ENCODE measurements around the gene MSANTD1.
"Not testable (repeated sequence)": the region's sequence is repeated elsewhere in the genome, so short reads cannot be mapped to it uniquely, and the experiment has no call there.

Gene MSANTD1

DNA sequence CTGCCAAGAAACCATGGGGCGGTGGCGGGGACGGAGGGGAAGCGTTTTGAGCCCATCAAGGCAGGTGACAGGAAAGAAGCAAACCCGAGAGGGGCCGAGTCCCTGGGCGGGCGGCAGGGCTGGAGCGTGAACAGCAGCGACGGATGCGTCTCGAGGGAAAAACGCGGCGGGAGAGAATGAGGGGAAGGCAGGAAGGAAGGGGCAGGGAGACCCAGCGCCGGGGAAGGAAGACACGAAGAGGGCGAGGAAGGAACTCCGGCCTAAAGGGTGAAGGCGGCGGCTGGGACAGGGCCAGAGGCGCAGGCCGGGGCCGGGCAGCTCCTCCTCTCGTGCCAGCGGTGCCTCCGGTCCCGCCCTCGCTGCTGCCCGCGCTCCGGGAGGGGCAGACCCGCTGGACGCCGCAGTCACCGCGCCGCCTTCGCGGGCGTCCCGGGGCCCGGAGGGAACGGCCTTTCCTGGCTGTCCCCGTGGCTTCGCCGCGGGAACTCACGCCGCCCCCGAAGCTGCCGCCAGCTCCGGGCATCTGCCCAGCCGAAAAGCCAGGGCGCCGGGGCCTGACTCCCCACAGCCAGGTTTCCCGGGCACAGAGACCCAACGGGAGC, 43.1 kb downstream of the MSANTD1 start:
- peak; percentile 63 for DNase-seq

GRCh38 chr4:3292571-3293400, 43.8 kb downstream of the MSANTD1 start, which contains the start of gene RGS12:
Gene RGS12 (plus strand): TSS chr4:3293021. CDS start chr4:3316171, 23,150 bp downstream.
- DNase-seq: peak; percentile 93

GRCh38 chr4:3293401-3294391, 44.7 kb downstream of the MSANTD1 start:
- peak; percentile 59 for DNase-seq

GRCh38 chr4:3294401-3295241, 45.7 kb downstream of the MSANTD1 start:
- DNase-seq: peak; percentile 50

GRCh38 chr4:3295837-3296624, 47.1 kb downstream of the MSANTD1 start:
- peak; percentile 41 for DNase-seq

- peak; percentile 47 for DNase-seq
Observed at GRCh38 chr4:3296651-3297050, 47.7 kb downstream of the MSANTD1 start.

GRCh38 chr4:3297066-3297859, 48.3 kb downstream of the MSANTD1 start:
- DNase-seq: peak; percentile 32

DNA sequence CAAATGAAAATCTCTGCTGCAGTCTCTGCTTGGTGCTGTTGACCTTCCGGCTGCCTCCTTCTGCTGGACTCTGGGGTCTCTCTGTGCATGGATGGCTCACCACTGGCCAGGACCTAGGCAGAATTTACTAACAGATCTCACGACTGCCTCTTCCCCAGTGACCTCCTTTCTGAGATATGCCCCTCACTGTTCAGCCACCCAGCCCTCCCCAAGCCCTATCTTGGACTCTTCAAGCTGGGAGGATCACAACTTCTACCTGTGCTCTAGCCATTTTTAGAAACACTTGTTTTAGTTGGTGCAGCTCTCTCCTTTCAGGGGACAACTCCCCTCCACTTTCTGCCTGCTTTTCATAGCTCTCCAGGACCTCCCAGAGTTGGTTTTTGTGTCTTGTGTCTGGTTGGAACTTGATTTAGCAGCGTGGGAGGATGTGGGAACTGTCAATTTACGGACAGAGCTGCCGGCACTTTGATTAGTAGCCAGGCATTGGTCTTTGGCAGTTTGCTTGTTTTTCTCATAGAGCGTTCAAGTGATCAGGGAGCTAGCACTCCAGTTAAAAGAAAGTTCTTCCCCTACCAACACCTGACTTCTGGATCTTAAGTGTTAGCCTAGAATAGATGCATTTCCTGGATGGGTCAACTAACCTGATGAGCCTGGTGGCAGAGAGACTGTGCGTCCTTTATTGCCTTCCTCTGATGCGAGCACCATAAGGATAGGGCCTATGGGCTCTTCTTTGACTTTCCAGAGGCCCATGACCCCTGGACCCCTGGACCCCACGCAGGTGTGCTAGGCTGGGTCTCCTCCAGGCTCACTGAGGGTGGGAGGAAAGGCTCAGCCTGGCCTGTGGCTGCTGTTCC, 50.4 kb downstream of the MSANTD1 start:
- peak; percentile 33 for DNase-seq

GRCh38 chr4:3299976-3300671, 51.2 kb downstream of the MSANTD1 start:
- peak; percentile 49 for DNase-seq

DNA sequence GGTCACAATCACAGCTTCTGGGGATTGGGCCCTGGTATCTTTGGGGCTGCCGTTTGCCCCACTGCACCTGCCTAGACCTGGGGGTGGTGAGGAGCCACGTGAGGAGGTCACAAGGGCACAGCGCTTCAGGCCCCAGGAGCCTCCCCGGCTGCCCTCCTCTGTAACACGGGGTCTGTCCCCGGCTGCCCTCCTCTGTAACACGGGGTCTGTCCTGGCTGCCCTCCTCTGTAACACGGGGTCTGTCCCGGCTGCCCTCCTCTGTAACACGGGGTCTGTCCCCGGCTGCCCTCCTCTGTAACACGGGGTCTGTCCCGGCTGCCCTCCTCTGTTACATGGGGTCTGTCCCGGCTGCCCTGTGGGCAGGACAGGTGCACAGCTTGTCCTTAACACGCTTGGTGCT, 51.9 kb downstream of the MSANTD1 start:
- not testable (repeated sequence) for DNase-seq

- no peak for DNase-seq
Observed at GRCh38 chr4:3301450-3302172, 52.7 kb downstream of the MSANTD1 start.

- peak; percentile 85 for DNase-seq
Observed at GRCh38 chr4:3302173-3302785, 53.3 kb downstream of the MSANTD1 start.

DNA sequence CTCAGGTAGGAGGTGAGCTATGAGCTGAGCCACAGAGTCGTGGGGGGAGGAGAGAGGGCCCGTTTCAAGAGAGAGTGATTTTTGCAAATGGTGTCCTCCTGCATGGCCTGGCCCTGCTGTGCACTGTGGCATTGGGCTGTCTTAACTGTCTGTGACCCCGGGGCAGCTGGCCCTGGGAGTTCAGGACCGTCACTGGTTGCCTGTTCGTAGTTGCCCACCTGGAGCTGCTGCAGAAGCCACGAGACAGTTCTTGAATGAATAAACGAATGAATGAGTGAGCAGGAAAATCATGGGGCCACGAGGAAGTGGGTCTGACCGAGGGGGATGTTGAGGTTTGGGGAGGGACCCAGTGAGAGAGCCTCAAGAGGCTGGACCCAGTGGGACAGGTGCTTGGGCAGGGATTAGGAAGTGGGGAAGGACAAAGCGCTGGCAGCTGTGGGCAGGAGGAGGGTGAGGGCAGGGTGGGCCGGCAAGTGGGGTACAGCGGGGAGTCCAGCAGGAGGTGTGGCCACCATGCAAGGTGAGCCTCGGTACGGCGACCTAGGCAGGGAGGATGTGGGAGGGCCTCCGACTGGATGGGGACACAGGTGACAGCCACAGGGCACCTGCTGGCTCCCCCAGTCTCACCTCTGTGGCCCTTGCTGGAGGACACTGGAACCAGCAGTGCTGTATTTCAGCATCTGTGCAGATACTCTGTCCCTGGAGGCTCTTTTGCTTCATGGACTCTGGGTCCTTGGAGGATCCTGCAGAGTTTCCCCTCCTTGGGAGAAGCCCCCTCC, 54.0 kb downstream of the MSANTD1 start:
- peak; percentile 57 for DNase-seq

GRCh38 chr4:3303565-3303824, 54.5 kb downstream of the MSANTD1 start:
- DNase-seq: no peak

DNA sequence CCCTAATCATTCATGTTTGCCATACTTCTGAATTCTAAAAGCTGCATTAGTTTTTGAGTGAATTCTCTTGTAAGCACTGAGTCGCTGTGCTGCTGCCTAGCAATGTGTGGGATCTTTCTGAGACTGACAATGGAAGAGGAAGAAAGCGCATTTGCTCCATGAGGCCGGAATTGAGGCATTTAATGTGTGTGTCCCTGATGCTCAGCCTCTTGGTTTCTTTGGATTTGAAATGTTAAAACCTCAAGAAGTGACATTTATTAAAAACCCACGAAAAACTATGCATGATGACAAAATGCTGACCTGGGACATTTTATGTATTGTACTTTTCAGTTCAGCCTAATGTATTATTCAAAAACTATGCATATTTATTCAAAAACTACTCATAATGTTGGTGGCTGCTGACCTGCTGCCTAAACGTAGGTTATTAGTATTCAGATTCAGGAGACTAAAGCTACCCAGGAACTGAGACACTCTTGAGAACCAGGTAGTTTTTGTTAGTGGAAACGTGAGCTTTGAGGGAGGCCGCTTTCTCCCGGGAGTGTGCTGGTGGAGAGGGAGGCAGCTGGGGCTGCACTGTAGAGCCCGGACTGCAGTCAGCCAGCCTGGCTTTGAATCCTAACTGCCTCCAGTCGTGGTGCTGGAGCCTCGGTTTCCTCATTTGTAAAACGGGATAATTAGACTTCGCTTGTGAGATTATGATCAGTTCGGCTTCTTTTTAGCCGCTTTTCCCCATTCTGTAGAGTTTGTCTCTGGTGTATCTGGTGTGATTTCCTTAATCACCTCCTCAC, 55.2 kb downstream of the MSANTD1 start:
- peak; percentile 29 for DNase-seq

All from activated CD8-positive, alpha-beta memory T cell treated with anti-CD3 and anti-CD28 coated beads, Interleukin-2, amount 50 U/mL, for 48 hours (primary cell).